ENCODE data around the gene BTBD17. TPM values are rescaled to one million over a fixed set of nuclear protein-coding genes. Genes with fewer than 3 reads are reported as not detected.

BTBD17 gene
- total and polyA plus RNA-seq, 2 experiments from 2014 or later = 1.9 to 5.0 TPM

- H3F3A ChIP-seq (replicated peaks; ENCODE audit: low read depth) = no peaks in the 10 kb centered on the region
- no peak overlapping the region for H2AFZ ChIP-seq
- no peaks in the 10 kb centered on the region; the same call in 1 of the 2 replicates for H3K4me1 ChIP-seq (ENCODE audit: insufficient read depth)
- H3K4me2 ChIP-seq = no peak overlapping the region
- no peak overlapping the region for H3K27ac ChIP-seq (ENCODE audit: low read depth)
- H3K4me3 ChIP-seq = no peak overlapping the region
- no peaks in the 10 kb centered on the region for H3K36me3 ChIP-seq (ENCODE audit: insufficient read depth)
- no peak; the same call in 2 of the 3 replicates for ATAC-seq
- no peak overlapping the region for H3K4me3 Mint-ChIP-seq
- no peaks in the 10 kb centered on the region for H3K79me2 ChIP-seq (replicated peaks; ENCODE audit: insufficient read depth)
- H4K20me1 ChIP-seq (replicated peaks; ENCODE audit: insufficient read depth) = no peaks in the 10 kb centered on the region
- no peaks in the 10 kb centered on the region for H3K9me2 ChIP-seq (ENCODE audit: insufficient read depth)
- TF ChIP-seq ETS1 (IDR thresholded peaks at IDR 0.05) (no peak), CREB1 (CRISPR knock-in tag; IDR thresholded peaks at IDR 0.05; ENCODE audit: low read depth) (no peak)
- TF ChIP-seq, protein P1, sequence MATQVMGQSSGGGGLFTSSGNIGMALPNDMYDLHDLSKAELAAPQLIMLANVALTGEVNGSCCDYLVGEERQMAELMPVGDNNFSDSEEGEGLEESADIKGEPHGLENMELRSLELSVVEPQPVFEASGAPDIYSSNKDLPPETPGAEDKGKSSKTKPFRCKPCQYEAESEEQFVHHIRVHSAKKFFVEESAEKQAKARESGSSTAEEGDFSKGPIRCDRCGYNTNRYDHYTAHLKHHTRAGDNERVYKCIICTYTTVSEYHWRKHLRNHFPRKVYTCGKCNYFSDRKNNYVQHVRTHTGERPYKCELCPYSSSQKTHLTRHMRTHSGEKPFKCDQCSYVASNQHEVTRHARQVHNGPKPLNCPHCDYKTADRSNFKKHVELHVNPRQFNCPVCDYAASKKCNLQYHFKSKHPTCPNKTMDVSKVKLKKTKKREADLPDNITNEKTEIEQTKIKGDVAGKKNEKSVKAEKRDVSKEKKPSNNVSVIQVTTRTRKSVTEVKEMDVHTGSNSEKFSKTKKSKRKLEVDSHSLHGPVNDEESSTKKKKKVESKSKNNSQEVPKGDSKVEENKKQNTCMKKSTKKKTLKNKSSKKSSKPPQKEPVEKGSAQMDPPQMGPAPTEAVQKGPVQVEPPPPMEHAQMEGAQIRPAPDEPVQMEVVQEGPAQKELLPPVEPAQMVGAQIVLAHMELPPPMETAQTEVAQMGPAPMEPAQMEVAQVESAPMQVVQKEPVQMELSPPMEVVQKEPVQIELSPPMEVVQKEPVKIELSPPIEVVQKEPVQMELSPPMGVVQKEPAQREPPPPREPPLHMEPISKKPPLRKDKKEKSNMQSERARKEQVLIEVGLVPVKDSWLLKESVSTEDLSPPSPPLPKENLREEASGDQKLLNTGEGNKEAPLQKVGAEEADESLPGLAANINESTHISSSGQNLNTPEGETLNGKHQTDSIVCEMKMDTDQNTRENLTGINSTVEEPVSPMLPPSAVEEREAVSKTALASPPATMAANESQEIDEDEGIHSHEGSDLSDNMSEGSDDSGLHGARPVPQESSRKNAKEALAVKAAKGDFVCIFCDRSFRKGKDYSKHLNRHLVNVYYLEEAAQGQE (IDR thresholded peaks at IDR 0.05; ENCODE audit: unreplicated experiment) = no peak
- TF ChIP-seq, protein P2, sequence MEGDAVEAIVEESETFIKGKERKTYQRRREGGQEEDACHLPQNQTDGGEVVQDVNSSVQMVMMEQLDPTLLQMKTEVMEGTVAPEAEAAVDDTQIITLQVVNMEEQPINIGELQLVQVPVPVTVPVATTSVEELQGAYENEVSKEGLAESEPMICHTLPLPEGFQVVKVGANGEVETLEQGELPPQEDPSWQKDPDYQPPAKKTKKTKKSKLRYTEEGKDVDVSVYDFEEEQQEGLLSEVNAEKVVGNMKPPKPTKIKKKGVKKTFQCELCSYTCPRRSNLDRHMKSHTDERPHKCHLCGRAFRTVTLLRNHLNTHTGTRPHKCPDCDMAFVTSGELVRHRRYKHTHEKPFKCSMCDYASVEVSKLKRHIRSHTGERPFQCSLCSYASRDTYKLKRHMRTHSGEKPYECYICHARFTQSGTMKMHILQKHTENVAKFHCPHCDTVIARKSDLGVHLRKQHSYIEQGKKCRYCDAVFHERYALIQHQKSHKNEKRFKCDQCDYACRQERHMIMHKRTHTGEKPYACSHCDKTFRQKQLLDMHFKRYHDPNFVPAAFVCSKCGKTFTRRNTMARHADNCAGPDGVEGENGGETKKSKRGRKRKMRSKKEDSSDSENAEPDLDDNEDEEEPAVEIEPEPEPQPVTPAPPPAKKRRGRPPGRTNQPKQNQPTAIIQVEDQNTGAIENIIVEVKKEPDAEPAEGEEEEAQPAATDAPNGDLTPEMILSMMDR (conservative IDR thresholded peaks at IDR 0.05; ENCODE audit: low read depth in 2 of 2) = no peak
- H3K9me3 Mint-ChIP-seq = peaks cover 13% of the 10 kb centered on the region; the same call in 2 of the 3 replicates
- no peaks in the 10 kb centered on the region for H3K27me3 ChIP-seq (ENCODE audit: insufficient read depth)
- peaks cover 6% of the 10 kb centered on the region for H3K27me3 Mint-ChIP-seq (ENCODE audit: insufficient read depth, low read depth, poor library complexity)
- no peak overlapping the region for H3K27ac Mint-ChIP-seq
- H3K4me1 Mint-ChIP-seq = peaks cover 4% of the 10 kb centered on the region; the same call in 2 of the 3 replicates
- DNase-seq (ENCODE audit: low spot score) = no peak
- no peaks in the 10 kb centered on the region for H3K36me3 Mint-ChIP-seq (ENCODE audit: low read depth)
These were observed 51.8 kb downstream of the BTBD17 start for GRCh38 chr17:74309902-74310301.

DNA sequence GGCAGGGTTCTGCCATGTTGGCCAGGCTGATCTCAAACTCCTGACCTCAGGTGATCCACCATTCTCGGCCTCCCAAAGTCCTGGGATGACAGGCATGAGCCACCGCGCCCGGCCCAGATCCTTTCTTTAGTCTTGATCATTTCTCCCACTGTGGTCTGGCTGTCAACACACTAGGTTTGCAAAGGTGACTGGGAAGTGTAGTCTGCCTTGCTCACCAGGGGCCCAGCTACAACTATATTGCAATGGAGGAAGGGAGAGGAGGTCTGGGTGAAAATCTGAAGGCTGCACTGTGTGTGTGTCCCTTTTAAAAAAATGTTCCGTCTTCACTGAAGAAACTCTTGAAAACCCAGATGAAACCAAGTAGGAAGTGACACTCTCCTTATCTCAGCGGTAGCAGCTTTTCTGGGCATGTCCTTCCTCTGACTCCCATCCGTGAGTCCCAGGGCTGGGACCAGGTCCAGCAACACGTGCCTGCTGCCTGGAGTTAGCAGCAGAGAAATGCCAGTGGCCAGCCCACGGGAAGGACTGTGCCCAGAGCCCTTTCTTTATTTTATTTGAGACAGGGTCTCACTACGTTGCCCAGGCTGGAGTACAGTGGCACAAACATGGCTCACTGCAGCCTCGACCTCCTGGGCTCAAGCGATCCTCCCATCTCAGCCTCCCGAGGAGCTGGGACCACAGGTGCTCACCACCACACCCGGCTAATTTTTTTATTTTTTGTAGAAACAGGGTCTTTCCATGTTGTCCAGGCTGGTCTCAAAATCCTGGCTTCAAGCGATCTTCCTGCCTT, 53.5 kb downstream of the BTBD17 start:
- no peak overlapping the region for H3K4me3 ChIP-seq
- H3K36me3 ChIP-seq (ENCODE audit: insufficient read depth) = no peaks in the 10 kb centered on the region
- H3K9me2 ChIP-seq (ENCODE audit: insufficient read depth) = no peaks in the 10 kb centered on the region
- DNase-seq (ENCODE audit: low spot score) = no peak
- no peaks in the 10 kb centered on the region for H3F3A ChIP-seq (replicated peaks; ENCODE audit: low read depth)
- no peaks in the 10 kb centered on the region for H3K79me2 ChIP-seq (replicated peaks; ENCODE audit: insufficient read depth)
- Mint-ChIP-seq H3K4me1 (peaks cover 4% of the 10 kb centered on the region; the same call in 2 of the 3 replicates), H3K4me3 (no peak overlapping the region), H3K27me3 (ENCODE audit: insufficient read depth, low read depth, poor library complexity) (peaks cover 6% of the 10 kb centered on the region), H3K27ac (no peak overlapping the region), H3K36me3 (ENCODE audit: low read depth) (no peaks in the 10 kb centered on the region), H3K9me3 (peaks cover 13% of the 10 kb centered on the region; the same call in 2 of the 3 replicates)
- H3K27me3 ChIP-seq (ENCODE audit: insufficient read depth) = no peaks in the 10 kb centered on the region
- no peaks in the 10 kb centered on the region for H4K20me1 ChIP-seq (replicated peaks; ENCODE audit: insufficient read depth)
- no peak overlapping the region for H2AFZ ChIP-seq
- no peak for ATAC-seq
- H3K27ac ChIP-seq (ENCODE audit: low read depth) = no peak overlapping the region
- no peak overlapping the region for H3K4me2 ChIP-seq
- H3K4me1 ChIP-seq (ENCODE audit: insufficient read depth) = no peaks in the 10 kb centered on the region; the same call in 1 of the 2 replicates
- TF ChIP-seq, protein P2 (conservative IDR thresholded peaks at IDR 0.05; ENCODE audit: low read depth in 2 of 2) = no peak
- TF ChIP-seq POLR2AphosphoS5 (IDR thresholded peaks at IDR 0.05; ENCODE audit: low read depth) (no peak), ETS1 (IDR thresholded peaks at IDR 0.05) (no peak), STAT1 (IDR thresholded peaks at IDR 0.05; ENCODE audit: unreplicated experiment) (no peak), ZNF331 (CRISPR knock-in tag; IDR thresholded peaks at IDR 0.05; ENCODE audit: low read depth) (no peak), CREB1 (CRISPR knock-in tag; IDR thresholded peaks at IDR 0.05; ENCODE audit: low read depth) (no peak)
- TF ChIP-seq, protein P1 (IDR thresholded peaks at IDR 0.05; ENCODE audit: unreplicated experiment) = no peak

Measured in GM23338 (cell line).